Upper lobe of right lung (tissue), 1 donor: ENCODE data around the gene TPI1. TPM values are rescaled to one million over a fixed set of nuclear protein-coding genes. Genes with fewer than 3 reads are reported as not detected.
A peak's percentile ranks its signal among the peaks of the same experiment; 100 is the strongest.

Source experiments
- ATAC-seq: fragments of 200-7000 bp; cut with Tn5 transposase; one replicate; pipeline ENCODE4 v1.9.1; 2020; ENCODE audit warnings: mild to moderate bottlenecking, moderate library complexity
- DNase-seq: peaks from one replicate; pipeline ENCODE4 v3.0.0-alpha.2; 2020
- H3K27ac ChIP-seq: fragments of 200-600 bp; one replicate; pipeline ENCODE4 v1.8.0; 2022
- H3K27me3 ChIP-seq: fragments of 200-600 bp; one replicate; pipeline ENCODE4 v1.8.0; 2022; ENCODE audit warnings: mild to moderate bottlenecking
- H3K36me3 ChIP-seq: fragments of 200-600 bp; one replicate; pipeline ENCODE4 v1.8.0; 2022
- H3K4me1 ChIP-seq: fragments of 200-600 bp; one replicate; pipeline ENCODE4 v1.8.0; 2022
- H3K4me3 ChIP-seq: fragments of 200-600 bp; one replicate; pipeline ENCODE4 v1.8.0; 2022; ENCODE audit warnings: mild to moderate bottlenecking
- H3K9me3 ChIP-seq: fragments of 200-600 bp; one replicate; pipeline ENCODE4 v1.8.0; 2022
- intact Hi-C: fragments of 100-400 bp; cut with DNase I; formaldehyde crosslinking; loops from one replicate; pipeline ENCODE4 v1.11.0; 2022
- total RNA-seq: library from RNA; stranded (reverse); fragmentation: NEBNext Ultra II Directional; extraction: Animal tissue kit (Norgen Biotek cat#: 25700); gene quantifications from one replicate; pipeline ENCODE4 v1.2.1, GENCODE V29; 2021
- TF ChIP-seq, protein P1 (sequence below): fragments of 200-600 bp; IDR thresholded peaks from one replicate; pipeline ENCODE4 v1.8.0; 2022; ENCODE audit warnings: antibody characterized with exemption
- donor health status: DM: no; HTN: yes; CAD: no; lungs with severe emphysema.

Gene TPI1
- total RNA-seq, 1 donor from 2014 or later: 280 TPM

DNA sequence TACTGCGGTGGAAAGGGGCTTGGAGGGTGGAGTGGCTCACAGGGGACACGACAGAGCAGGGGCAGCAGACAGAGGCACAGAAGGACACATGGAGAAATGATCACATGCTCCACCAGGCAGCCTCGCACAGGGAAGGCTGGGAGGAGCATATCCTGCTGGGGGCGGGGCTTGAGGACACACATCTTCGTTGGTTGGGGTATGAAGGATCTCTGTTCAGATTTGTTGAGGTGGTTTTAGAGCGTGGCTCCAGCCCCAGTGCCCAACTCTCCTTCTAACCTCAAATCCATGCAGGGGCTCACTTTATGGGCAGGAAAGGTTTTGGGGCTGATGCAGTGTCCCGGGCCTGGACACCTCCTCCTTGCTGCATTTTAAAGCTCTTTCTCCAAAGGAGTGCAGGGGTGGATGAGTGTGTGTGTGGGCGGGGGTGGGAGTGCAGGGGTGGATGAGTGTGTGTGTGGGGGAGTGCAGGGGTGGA, 39.9 kb upstream of the TPI1 start:
- Histone ChIP-seq H3K4me3 (no peak overlapping the region), H3K9me3 (no peaks in the 10 kb centered on the region), H3K27ac (no peak overlapping the region), H3K36me3 (no peaks in the 10 kb centered on the region), H3K27me3 (no peaks in the 10 kb centered on the region), H3K4me1 (peaks cover 5% of the 10 kb centered on the region)
- TF ChIP-seq, protein P1, sequence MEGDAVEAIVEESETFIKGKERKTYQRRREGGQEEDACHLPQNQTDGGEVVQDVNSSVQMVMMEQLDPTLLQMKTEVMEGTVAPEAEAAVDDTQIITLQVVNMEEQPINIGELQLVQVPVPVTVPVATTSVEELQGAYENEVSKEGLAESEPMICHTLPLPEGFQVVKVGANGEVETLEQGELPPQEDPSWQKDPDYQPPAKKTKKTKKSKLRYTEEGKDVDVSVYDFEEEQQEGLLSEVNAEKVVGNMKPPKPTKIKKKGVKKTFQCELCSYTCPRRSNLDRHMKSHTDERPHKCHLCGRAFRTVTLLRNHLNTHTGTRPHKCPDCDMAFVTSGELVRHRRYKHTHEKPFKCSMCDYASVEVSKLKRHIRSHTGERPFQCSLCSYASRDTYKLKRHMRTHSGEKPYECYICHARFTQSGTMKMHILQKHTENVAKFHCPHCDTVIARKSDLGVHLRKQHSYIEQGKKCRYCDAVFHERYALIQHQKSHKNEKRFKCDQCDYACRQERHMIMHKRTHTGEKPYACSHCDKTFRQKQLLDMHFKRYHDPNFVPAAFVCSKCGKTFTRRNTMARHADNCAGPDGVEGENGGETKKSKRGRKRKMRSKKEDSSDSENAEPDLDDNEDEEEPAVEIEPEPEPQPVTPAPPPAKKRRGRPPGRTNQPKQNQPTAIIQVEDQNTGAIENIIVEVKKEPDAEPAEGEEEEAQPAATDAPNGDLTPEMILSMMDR: no peak
- peak; percentile 50 for ATAC-seq
- peak; percentile 83 for DNase-seq
- intact Hi-C loops: loop anchor here (10.0 kb wide), 1 partner anchor 93 kb away; no protein-coding TSS in a partner anchor

DNA sequence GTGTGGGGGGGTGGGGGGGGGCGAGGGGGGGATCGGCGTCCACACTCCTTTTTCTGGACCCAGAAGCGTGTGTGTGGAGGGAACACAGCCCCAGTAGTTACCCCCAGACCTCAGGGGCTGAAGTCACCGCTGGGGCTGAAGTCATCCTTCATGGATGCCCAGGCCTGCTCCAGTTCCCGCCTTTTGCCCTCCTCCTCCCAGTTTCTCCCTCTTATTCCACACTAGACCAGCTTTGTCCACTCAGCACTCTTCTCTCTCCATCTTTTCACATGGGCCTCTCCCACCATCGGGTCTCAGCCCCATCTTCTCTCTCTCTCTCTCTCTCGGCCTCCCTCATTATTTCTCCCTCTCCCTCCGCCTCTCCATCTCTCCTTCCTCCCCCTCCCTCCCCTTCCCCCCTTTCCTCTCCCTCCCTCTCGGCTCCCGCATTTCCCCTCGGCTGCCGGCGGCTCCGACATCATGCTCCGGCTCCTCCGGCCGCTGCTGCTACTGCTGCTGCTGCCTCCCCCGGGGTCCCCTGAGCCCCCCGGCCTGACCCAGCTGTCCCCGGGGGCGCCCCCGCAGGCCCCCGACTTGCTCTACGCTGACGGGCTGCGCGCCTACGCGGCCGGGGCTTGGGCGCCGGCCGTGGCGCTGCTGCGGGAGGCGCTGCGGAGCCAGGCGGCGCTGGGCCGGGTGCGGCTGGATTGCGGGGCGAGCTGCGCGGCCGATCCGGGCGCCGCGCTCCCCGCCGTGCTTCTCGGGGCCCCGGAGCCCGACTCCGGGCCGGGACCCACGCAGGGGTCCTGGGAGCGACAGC, 39.1 kb upstream of the TPI1 start, which contains the start of gene P3H3:
Gene P3H3, plus strand, starts transcription at position 426 of the 799 bp plus-strand sequence. Its CDS starts 34 bp downstream, at position 460.
- Histone ChIP-seq H3K4me1 (peaks cover 5% of the 10 kb centered on the region), H3K9me3 (no peaks in the 10 kb centered on the region), H3K36me3 (no peaks in the 10 kb centered on the region), H3K4me3 (peak within 1 kb of the TSS; percentile 62), H3K27me3 (no peaks in the 10 kb centered on the region), H3K27ac (peak within 1 kb of the TSS; percentile 44)
- peak; percentile 5 for ATAC-seq
- intact Hi-C loops: loop anchor here (10.0 kb wide), 1 partner anchor 93 kb away; no protein-coding TSS in a partner anchor
- TF ChIP-seq, protein P1: no peak
- no peak for DNase-seq

DNA sequence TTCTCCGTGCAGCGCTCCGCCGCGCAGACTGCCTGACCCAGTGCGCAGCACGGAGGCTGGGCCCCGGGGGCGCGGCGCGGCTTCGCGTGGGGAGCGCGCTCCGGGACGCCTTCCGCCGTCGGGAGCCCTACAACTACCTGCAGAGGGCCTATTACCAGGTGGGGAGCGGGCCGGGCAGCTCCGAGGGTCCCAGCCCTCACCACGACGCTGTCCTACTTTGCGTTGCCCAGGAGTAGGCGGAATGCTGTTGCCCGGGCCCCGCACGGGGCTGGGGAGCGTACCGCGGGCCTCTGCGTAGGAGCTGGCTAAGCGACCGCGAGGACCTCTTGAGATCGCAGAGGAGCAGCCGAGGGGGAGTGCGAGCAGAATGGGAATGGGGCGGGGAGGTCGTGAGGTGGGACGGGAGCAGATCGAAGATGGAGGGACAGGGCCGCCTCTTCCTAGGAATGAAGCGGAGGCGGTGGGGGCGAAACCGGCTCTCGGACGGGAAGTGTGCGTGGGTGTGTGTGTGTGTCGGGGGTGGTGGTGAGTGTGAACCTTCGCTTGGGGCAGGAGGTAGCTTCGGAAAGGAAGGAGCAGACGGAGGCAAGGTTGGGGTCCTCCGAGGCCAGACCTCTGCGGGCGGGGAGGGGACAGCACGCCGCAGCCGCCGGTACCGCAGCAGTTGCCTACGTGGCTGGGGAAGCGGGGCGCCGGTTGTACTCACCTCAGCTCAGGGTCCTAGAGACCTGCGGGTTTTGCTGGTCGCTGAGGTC, 38.4 kb upstream of the TPI1 start:
- ATAC-seq: peak; percentile 21
- Histone ChIP-seq H3K36me3 (no peaks in the 10 kb centered on the region), H3K4me3 (peak overlapping the region; percentile 62), H3K4me1 (peaks cover 5% of the 10 kb centered on the region), H3K9me3 (no peaks in the 10 kb centered on the region), H3K27me3 (no peaks in the 10 kb centered on the region), H3K27ac (peak overlapping the region; percentile 44)
- TF ChIP-seq, protein P1: no peak
- DNase-seq: no peak
- intact Hi-C loops: loop anchor here (10.0 kb wide), 1 partner anchor 94 kb away; no protein-coding TSS in a partner anchor

DNA sequence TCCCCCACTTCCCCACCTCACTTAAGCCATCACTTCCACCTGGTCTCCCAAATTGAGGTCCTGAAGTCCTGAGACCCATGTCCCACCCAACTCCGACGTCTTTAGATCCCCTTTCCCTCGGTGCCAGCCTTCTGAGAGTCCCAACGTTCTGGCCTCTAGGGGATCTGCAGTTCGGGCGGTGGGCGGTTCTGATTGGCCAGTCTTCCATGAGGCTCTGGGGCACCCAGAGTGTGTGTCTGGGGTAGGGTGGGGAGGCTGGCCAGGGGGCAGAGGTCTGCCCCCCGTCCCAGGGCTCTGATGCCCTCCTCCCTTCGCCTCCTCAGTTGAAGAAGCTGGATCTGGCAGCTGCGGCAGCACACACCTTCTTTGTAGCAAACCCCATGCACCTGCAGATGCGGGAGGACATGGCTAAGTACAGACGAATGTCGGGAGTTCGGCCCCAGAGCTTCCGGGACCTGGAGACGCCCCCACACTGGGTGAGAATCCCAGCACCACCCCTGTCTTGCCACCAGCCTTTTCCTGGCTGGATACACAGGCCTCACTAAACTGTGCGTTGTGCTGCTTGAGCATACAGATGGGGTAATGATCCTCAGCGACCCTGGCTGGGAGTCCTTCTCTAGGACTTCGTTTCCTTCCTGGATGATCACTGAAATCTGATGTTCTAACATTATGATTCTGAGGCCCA, 37.7 kb upstream of the TPI1 start:
- DNase-seq (no peak), ATAC-seq (no peak)
- intact Hi-C loops: loop anchor here (10.0 kb wide), 1 partner anchor 95 kb away; no protein-coding TSS in a partner anchor
- H3K27me3 ChIP-seq: no peaks in the 10 kb centered on the region
- H3K4me1 ChIP-seq: peaks cover 5% of the 10 kb centered on the region
- H3K27ac ChIP-seq: peak overlapping the region; percentile 44
- peak overlapping the region; percentile 62 for H3K4me3 ChIP-seq
- H3K9me3 ChIP-seq: no peaks in the 10 kb centered on the region
- H3K36me3 ChIP-seq: no peaks in the 10 kb centered on the region
- TF ChIP-seq, protein P1: no peak

DNA sequence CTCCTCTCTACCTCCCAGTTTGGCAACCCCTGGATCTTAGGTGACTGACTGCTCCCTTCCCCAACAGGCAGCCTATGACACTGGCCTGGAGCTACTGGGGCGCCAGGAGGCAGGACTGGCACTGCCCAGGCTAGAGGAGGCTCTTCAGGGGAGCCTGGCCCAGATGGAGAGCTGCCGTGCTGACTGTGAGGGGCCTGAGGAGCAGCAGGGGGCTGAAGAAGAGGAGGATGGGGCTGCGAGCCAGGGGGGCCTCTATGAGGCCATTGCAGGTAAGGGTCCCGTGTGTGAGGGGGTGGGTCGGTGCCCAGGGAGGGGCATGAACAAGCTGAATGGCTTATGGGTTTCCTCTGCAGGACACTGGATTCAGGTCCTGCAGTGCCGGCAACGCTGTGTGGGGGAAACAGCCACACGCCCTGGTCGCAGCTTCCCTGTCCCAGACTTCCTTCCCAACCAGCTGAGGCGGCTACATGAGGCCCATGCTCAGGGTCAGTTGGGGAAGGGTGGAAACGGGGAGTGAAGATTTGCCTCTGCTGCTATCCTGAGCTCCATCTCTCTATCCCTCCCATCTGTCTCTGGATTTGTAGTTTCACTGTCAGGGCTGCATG, 36.9 kb upstream of the TPI1 start:
- no peak for ATAC-seq
- no peak overlapping the region for H3K4me3 ChIP-seq
- TF ChIP-seq, protein P1: no peak
- peaks cover 5% of the 10 kb centered on the region for H3K4me1 ChIP-seq
- intact Hi-C loops: no loop called here
- DNase-seq: no peak
- no peaks in the 10 kb centered on the region for H3K27me3 ChIP-seq
- no peaks in the 10 kb centered on the region for H3K9me3 ChIP-seq
- H3K36me3 ChIP-seq: no peaks in the 10 kb centered on the region
- no peak overlapping the region for H3K27ac ChIP-seq
